NCI-H2107 (cell line): ENCODE data around the gene GSTK1.
"Not testable (repeated sequence)": the region's sequence is repeated elsewhere in the genome, so short reads cannot be mapped to it uniquely, and the experiment has no call there.

Source experiments
- DNase-seq: peaks from one replicate; lab custom pipeline; 2025; lab: John Stamatoyannopoulos, UW

Gene GSTK1

DNA sequence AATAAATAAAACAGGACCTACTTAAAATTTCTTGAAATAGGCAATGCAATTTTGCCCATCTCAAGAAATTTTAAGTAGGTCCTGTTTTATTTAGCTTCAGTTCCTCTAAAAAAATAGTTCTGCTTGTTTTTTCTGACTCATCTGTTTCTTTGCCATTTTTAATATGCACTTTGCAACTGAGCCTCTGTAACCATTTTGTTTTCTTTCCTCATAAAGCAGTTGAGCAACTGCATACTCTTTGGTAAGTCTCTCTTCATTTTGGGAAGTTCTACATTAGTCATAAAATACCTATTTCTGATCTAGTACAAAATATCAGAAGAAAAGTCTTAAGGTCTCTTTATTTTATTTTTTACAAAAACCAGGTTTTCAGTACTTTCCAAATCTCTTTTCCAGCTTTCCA, 23.4 kb upstream of the GSTK1 start:
- DNase-seq, result no peak

DNA sequence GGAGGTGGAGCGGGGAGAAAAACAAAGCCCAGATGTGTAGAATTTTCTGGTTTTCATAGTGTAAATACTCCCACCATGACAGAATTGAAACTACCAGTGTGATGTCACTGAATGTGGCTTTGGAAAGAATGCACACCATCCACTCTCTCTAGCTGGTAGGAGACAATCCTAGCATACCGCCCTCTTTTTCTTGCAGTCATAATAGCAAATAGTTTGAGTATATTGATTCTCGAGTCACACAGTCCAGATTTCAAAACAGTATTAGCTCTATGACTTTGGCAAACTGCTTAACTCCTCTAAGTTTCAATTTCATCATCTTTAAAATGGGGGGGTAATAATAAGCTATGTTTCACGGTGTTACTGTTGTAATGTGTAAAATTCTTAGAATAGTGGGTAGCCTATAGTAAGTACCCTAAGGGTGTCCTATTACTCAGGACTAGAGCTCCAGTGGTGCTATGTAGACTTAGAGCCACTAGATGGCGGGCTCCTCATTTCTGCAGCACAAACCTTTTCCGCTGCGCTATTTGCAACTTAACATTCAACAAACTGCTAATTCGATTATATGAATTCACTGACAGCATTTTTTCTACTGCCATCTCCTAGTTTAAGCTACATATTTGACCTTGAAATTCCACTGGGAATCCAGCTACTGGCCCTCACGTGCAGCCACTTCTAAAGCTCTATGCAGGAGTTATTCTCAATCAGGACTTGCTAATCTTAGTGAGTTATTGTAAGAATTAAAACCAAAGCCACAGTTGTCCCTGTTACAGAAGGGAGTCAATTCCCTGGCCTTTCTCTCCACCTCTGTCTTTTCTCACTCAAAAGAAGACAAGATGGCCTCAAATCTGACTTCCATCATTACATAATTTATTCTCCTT, 22.7 kb upstream of the GSTK1 start:
- DNase-seq, result peak; percentile 60

DNA sequence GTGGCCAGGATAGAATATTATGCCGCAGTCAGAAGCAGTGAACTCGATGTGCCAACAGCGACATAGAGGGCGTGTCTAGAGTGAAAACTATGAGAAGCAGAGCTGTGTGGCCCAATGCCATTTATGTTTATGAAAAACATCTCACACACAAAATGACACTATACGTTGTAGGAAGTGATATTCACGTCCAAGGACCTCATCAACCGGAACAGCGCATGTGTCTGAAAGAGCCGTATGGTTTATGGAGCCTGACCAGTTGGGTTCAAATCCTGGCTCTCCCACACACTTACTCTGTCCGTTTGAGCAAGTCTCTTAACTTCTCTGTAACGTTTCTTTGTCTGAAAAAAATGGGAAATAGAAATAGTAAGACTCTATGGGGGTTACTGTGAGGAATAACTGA, 20.9 kb upstream of the GSTK1 start:
- no peak for DNase-seq

DNA sequence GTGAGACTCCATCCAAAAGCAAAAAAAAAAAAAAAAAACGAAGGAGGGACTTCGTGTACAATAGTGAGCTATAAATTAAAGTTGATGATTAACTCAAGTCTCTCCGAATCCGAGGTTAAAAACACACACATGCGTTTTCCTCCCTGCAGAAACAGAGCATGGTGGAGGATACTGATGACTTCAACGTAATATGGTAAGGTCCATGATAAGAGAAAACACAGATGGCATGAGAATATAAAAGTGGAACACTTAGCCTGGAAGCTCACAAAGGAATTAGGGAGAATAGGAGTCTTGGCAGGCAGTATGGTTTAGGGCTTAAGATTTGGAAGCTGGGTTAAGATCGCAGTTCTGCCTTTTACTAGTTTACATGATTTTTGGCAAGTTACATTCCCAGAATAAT, 20.1 kb upstream of the GSTK1 start:
- no peak for DNase-seq

DNA sequence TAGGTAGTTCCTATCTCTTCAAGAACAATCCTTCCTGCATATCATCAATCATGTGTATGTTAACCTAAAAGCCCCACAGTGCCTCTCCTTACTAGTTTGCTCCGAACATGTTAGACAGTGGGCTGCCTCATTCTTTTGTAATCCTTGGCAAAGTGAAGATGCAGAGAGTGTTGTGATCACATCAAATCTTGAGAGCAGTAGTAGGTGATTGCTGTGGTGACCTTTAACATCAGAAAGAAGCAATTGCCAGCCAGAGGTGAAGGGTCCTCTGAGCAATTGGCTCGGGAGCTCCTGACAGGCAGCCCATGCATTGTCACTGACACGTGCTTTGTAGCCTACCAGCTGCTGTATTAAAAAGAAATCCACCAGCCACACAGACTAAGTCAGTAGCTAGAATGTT, 19.6 kb upstream of the GSTK1 start:
- no peak for DNase-seq

DNA sequence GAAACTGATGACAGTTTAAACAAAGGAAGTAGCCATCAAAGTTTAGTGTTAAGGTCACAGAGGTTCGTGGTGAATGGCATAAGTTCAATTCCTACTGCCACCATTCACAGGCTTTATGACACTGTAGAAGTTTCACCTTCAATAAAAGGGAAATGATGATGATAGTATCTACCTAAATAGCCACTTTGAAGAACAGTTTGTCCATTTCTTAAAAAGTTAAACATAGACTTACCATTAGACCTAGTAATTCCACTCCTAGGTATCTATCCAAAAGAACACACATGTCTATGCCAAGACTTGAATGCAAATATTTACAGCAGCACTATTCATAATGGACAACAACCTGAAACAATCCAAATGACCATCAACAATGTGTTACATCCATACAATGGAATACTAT, 18.9 kb upstream of the GSTK1 start:
- DNase-seq, result no peak

DNA sequence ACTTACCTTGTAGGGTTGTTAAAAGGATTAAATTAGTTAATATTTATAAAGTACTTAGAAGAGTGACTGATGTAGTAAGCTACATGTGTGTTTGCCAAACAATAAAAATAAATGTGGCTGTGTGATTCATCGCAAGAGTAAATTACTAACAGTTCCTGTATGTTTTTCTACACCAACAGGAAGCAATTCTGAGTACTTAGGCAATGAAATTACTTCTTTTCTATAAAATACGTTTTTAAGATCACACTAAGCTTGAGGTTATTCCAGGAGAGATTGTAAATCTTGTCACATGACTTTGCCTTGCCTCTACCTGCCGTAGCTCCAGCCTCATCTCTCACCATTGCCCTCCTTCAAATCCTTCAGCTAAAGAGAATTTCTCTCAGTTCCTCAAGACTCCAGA, 18.1 kb upstream of the GSTK1 start:
- DNase-seq, result no peak

DNA sequence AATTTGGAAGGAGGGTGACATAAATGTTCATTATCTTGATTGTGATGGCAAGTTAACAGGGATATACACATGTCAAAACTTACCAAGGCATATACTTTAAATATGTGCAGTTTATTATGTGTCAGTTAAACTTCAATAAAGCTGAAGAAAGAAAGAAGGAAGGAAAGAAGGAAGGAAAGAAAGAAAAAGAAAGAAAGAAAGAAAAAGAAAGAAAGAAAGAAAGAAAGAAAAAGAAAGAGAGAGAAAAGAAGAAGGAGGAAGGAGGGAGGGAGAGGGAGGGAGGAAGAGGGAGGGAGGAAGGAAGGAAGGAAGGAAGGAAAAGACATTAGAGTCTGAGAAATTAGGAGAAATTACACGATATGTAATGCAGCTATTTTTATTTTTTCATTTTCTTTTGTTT, 15.9 kb upstream of the GSTK1 start:
- no peak for DNase-seq

DNA sequence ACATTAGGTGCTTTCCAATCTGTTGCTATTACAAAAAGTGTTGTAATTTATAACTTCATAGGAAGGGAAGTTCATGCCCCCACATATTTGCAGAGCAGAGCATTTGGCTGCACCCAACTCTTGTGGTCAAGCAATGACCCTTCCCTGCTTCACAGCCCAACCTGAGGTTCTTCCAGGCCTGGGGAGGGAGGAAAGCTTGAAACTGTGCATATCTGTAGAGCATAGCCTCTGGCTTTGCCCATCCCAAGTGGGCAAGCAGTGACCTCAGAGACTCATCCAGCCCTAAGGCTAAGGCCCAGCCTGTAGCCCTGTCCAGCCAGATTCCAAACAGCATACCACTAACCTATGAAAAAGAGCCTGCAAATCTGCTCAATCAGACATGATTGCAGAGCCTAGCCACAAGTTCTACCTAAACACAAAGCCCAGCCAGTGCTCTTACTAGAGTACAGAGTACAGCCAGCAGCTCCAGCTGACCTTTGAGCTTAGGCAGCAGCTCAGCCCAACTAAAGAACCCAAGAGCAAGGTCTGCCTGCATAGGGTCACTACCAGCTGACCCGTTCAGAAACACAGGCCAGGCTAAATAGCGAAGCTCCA, 14.4 kb upstream of the GSTK1 start:
- no peak for DNase-seq

DNA sequence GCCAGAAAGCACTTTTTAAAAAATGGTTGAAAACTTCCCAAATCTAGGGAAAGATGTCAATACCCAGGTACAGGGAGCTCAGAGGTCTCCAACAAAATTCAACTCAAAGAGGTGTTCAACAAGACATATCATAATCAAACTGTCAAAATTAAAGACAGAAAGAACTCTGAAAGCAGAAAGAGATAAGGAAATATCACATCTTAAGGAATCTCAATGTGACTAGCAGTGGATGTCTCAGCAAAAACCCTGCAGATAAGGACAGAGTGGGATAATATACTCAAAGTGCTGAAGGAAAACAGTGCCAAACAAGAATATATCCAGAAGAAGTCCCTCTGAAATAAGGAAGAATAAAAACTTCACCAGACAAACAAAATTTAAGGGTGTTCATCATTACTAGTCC, 13.0 kb upstream of the GSTK1 start:
- DNase-seq, result no peak

DNA sequence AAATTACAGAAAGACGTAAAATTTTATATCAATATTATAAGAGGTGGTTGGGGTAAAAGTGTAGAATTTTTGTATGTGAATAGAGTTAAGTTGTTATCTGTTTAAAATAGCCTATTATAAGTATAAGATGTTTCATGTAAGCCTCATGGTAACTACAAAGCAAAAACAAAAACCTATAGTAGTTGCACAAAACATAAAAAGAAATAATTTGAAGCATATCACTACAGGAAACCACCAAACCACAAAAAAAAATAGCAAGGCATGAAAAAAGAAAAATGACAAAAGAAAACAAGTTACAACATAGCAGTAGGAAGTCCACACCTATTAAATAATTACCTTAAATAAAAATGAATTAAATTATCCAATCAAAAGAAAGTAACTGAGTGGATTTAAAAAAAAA, 12.4 kb upstream of the GSTK1 start:
- no peak for DNase-seq

DNA sequence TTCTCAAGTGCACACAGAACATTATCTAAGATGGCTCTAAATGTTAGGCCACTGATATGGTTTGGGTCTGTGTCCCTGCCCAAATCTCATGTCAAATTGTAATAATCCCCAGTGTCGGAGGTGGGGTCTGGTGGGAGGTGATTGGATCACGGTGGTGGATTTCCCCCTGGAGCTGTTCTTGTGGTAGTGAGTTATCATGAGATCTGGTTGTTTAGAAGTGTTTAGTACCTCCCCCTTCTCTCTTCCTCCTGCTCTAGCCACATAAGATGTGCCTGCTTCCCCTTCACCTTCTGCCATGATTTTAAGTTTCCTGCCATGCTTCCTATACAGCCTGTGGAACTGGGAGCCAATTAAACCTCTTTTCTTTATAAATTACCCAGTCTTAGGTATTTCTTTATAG, 11.2 kb upstream of the GSTK1 start:
- DNase-seq, result no peak

DNA sequence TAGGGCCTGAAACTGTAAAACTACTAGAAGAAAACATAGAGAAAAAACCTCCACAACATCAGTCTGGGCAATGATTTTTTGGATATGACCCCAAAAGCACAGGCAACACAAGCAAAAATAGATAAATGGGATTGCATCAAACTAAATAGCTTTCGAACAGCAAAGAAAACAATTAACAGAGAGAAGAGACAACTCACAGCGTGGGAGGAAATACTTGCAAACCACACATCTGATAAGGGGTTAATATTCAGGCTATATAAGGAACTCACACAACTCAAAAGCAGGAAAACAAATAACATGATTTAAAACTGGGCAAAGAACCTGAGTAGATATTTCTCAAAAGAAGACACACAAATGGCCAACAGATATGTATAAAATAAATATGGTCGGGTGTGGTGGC, 7.7 kb upstream of the GSTK1 start:
- DNase-seq, result no peak

DNA sequence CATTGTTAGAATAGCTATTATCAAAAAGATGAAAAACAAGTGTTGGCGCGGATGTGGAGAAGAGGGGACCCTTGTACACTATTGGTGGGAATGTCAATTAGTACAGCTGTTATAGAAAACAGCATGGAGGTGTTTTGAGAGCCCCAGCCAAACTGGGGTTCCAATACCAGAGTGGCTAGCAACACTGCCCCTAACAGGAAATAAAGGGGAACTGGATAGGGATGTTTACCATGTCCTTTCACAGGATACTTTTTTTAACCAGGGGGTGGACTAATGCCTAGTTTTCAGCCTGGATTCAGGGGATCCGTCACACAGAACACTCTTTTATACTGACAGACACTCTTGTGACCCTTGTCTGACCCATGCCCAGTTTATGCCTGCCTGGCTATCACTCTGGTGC, 6.9 kb upstream of the GSTK1 start:
- no peak for DNase-seq

DNA sequence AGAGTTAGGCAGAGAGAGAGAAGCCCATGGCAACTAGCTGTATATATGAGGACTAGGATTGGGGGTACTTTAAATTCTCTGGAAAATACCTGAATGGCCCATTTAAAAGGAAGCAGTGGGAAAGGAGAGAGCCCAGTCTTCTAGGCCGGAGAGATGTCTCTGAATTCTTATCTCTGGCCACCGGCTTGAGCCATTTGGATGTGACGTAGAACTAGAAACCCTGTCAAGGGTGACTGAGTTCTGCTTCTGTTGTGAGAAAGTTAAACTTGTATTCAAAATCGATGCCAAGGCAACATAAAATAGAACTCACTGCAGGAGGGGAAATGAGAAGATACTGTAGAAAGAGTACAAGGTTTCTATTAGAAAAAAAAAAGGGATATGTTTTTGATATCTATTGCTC, 6.3 kb upstream of the GSTK1 start:
- DNase-seq, result no peak

DNA sequence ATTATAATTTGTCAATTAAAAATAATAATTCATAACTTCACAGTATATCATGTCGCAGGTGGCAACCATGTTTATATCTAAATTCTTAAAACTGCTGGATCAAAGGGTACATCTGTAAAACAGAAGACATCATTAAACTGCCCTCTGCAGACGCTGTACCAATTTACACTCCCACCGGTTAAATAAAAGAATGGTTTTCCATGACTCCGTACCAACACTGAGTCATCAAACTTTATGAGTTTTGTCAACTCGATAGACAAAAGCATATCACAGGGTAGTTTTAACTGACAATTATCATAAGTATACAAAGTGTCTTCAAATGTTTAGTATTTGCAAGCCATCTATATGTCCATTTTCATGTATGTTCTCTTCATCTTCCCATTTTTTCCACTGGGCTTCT, 5.7 kb upstream of the GSTK1 start:
- DNase-seq, result no peak

DNA sequence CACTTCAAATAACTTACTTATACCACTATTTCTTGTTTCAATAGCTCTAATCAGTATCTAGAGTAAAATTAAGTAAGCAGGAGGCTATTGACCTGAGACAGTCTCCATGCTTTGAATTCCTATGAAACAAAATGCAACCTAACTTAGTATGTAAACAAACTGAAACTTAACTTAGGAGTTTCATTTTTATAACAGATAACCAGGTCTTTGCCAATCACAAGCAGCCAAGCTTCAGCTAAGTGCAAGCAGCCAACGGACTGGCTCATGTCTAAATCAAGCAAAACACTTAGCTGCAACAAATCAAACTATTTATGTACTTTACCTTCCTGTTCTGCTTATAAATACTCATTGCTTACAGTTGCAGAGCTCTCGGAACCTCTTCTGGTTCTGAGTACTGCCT, 4.4 kb upstream of the GSTK1 start:
- no peak for DNase-seq

DNA sequence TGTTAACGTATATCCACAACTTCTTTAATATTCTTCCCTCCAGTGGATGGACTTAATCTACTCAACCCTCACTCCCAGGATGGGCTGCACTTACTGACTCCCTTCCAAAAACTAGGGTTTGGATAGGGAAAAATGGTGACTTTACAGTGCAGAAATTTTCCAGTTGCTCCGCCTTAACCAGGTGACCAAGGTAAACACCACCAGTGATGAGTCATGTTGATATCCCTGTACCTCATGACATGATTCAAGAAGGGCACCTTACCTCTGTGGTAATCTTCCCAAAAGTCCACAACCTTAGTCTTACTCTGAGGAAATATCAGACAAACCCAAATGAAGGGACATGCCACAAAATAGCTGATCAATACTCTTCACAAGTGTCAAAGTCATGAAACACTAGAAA, 3.5 kb upstream of the GSTK1 start:
- no peak for DNase-seq

DNA sequence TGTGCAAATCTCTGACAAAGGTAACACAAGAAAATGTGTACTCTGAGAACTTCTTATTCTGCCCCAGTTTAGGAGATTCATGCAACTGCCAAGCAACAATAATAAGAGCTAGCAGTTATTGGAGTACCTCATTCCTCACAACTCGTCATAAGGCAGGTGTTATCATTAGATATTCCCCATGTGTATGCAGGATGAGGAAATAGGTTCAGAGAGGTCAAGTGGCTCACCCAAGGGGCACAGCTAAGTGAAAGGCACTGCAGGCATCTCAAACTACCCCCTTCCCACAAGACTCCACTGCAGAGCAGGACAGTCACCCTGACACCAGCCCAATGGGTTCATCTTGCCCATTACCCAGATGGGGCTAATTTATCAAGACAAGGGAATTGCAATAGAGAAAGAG, 1.3 kb upstream of the GSTK1 start:
- DNase-seq, result no peak

DNA sequence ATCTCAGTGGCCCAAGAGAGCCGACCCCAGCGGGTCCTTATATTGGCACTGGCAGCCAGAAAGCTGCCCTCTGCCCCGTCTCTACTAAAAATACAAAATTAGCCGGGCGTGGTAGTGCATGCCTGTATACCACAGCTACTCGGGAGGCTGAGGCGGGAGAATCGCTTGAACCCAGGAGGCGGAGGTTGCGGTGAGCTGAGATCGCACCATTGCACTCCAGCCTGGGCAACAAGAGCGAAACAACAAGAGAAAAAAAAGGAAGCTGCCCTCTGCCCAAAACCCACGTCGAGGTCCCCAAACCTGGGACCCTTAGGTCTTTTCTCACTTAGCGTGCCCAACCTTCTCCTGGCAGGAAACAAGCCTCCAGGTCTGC, 941 bp downstream of the GSTK1 start:
- DNase-seq, result not testable (repeated sequence)

DNA sequence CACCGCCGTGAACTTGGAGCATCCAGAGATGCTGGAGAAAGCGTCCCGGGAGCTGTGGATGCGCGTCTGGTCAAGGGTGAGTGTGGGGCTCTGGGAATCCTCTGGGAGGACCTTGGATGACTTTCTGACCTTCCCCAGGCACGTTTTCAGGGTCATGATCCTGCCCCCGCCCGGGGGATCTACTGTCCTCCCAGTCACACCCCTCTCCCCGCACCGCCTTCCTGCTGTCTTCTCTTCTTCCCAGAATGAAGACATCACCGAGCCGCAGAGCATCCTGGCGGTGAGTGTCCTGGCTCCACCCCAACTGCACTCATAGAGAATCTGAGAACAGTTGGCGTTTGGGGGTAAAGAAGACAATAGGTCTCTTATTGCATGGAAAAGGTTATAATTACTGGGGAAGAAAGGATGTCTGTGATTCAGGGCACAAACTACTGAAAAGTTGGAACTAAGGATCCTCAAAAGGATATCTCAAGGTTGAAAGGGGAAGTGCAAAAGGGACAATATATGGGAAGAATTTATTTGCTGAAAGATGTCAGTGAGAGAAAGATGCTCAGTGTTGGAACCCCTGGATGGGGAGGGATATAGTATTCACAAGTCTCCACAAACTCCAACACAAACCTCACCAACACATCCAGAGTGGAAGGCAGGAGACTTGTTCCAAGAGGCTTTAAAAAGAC, 1.9 kb downstream of the GSTK1 start:
- no peak for DNase-seq

DNA sequence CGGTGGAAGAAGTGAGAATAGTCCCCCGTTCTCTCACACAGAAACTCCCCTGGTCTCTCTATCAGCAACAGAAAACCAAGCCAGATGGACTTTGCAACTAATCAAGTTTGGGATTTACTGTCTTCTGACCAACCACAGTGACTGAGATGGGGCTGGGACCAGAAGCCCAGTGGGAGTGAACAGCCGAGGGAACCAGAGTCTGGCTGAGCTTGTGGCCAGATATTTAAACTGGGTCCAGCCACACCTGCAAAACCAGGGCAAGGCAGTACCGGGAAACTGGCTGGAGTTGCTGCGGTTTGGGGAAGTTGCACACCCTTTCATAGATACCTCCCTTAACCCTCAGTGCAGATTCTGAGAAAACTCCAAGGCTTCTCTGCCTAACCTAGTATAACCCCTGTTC, 6.0 kb downstream of the GSTK1 start:
- DNase-seq, result no peak

DNA sequence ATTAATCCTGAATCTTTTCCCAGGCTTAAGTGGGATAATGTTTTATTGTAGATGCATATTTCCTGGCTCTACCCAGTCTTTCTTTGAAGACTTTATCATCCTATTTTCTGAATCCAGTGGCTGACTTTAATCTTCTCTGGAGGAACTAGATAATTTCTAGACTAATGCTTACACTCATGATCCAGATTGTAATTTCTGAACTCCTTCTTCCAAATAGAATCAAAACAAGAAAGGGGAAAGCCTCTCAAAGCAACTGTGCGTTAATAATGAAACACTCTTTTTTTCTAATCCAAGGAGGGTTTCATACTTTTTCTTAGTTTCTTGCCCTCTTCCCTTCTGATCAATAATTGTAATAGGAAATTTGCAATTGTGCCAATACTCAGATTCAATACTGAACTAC, 8.0 kb downstream of the GSTK1 start:
- DNase-seq, result no peak

DNA sequence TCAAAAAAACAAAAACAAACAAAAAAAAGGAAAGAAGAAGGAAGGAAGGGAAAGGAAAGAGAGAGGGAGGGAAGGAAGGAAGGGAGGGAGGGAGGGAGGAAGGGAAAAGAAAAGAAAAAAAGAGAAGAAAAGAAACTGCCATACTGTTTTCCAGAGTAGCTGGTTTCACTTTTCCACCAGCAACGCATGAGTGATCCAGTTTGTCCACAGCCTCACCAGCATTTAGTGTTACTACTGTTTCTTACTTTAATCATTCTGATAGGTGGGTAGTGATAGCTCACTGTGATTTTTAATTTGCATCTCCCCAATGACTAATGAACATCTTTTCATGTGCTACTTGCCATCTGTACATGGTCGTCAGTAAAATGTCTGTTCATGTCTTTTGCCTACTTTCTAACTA, 9.6 kb downstream of the GSTK1 start:
- no peak for DNase-seq
